Heart left ventricle (tissue), 13 donors: Measurements from ENCODE around the gene KCTD6.

Source experiments
- POLR2A ChIP-seq, 2 donors: fragments of 450-650 bp; IDR thresholded peaks; one replicate each; pipeline ENCODE4 v1.6.1; 2017; ENCODE audit warnings: antibody characterized with exemption in 2 of 2, mild to moderate bottlenecking in 2 of 2, moderate library complexity in 2 of 2
- TF ChIP-seq, protein P1 (sequence below), 12 donors: fragments of 200-600 bp; sonication (generic) in 4 of 12; IDR thresholded peaks; one replicate each; pipeline versions ENCODE4 v1.5.0 to v1.8.0; 2018 to 2022; ENCODE audit warnings: antibody characterized with exemption in 12 of 12, mild to moderate bottlenecking in 5 of 12
- donor health status: ischemic (EF 13 %, LVEDD 7.1; RV severe dilation, severe dysfunction).
- donor health status: DM: no; HTN: yes; CAD: no.
- donor health status: DM: no; HTN: no; CAD: no.
- donor health status: ischemic (EF 25% LVEDD 6.9; RV normal size, moderate dysfunction).
- donor health status: ischemic (EF 25% LVEDD 5.7; RV mildly dilated, moderate dysfunction).
- donor health status: ischemic (EF 35%, LVEDD 5.7; RV mildly dilated, moderate dysfunction).
- donor health status: nonischemic (EF 11% LVEDD 7.7; RV severe dilation, severe dysfunction).
- donor health status: DM: yes; HTN: yes; CAD: no.
- donor health status: PGD.
- donor health status: ischemic (EF 29% LVEDD 5.4; RV normal size, mild dysfunction).
- donor health status: nonischemic (EF 23%, LVEDD 6.1; RV moderate dilation, normal function).

DNA sequence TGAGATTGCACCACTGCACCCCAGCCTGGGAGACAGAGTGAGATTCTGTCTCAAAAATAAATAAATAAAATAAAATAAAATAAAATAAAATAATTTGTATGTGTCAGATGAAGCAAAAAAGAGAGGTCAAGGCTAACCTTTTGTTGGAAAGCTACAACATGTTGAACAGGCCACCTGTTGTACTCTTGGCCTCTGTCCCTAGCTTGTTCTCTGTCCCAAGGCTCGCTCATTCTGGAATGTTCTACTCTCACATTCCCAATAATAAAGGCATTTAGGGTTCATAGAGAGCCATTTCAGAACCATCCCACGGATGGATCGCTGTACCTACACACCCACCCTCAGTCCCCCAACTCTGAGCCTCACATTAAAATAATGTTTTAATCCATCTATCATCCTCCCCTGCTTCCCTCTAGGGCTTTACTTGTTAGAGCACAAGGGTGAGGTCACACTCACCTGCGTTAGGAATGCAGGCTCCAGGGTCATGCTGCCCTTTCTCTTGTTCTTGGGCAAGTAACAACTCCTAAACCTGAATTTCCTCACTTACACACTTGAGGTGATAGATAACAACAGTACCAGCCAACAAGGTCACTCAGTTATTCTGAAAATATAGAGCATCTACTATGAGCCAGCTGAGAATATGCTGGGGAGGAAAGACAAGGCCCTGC is 24.9 kb upstream of the KCTD6 start:
- TF ChIP-seq, protein P1, sequence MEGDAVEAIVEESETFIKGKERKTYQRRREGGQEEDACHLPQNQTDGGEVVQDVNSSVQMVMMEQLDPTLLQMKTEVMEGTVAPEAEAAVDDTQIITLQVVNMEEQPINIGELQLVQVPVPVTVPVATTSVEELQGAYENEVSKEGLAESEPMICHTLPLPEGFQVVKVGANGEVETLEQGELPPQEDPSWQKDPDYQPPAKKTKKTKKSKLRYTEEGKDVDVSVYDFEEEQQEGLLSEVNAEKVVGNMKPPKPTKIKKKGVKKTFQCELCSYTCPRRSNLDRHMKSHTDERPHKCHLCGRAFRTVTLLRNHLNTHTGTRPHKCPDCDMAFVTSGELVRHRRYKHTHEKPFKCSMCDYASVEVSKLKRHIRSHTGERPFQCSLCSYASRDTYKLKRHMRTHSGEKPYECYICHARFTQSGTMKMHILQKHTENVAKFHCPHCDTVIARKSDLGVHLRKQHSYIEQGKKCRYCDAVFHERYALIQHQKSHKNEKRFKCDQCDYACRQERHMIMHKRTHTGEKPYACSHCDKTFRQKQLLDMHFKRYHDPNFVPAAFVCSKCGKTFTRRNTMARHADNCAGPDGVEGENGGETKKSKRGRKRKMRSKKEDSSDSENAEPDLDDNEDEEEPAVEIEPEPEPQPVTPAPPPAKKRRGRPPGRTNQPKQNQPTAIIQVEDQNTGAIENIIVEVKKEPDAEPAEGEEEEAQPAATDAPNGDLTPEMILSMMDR (IDR thresholded peaks at IDR 0.05) = no peak
- no peak for TF ChIP-seq POLR2A (IDR thresholded peaks at IDR 0.05)
